GM03348 (cell line): ENCODE results near the gene HMG20A.
"Not testable (repeated sequence)": the region's sequence is repeated elsewhere in the genome, so short reads cannot be mapped to it uniquely, and the experiment has no call there.

Source experiments
- DNase-seq: peaks from one replicate; pipeline ENCODE4 v3.0.0; 2012; ENCODE audit warnings: low spot score

Gene HMG20A

DNA sequence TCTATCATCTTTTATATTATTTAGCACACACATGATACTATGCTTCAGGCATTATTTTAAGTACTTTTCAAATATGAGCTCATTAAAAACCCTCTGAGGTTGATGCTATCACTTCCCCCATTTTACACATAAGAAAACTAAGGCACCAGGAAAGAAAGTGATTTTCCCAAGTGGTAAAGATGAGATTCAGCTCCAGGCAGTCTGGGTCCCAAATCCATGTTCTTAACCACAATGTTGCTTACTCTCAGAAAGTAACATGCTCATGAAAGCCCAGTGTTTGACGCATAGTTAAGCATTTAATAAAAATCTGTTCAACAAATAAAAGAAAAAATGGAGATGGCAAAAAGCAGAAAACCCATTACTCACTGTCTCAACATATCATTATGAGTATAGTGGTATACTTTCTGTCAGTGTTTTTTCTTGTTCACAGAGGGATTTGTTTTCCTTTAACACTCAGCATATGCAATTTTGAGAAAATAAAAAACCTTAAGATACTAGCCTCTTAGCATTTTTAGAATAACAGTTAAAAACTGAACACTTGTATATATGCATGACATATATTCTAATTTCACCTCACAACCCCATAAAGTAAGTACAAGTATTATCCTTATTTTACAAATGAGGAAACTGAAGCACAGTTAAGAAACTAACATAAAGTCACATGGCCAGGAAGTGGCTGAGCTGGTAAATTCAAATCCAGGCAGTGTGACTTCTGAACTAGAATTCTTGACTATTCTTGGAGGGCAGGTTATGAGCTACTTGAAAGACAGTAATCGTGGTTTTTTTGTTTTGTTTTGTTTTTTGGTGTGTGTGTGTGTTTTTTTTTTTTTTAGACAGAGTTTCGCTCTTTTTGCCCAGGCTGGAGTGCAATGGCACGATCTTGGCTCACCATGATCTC lies 11.2 kb upstream of the HMG20A start:
- no peak for DNase-seq

GRCh38 chr15:77410157-77410500 lies 10.6 kb upstream of the HMG20A start:
- DNase-seq: not testable (repeated sequence)

DNA sequence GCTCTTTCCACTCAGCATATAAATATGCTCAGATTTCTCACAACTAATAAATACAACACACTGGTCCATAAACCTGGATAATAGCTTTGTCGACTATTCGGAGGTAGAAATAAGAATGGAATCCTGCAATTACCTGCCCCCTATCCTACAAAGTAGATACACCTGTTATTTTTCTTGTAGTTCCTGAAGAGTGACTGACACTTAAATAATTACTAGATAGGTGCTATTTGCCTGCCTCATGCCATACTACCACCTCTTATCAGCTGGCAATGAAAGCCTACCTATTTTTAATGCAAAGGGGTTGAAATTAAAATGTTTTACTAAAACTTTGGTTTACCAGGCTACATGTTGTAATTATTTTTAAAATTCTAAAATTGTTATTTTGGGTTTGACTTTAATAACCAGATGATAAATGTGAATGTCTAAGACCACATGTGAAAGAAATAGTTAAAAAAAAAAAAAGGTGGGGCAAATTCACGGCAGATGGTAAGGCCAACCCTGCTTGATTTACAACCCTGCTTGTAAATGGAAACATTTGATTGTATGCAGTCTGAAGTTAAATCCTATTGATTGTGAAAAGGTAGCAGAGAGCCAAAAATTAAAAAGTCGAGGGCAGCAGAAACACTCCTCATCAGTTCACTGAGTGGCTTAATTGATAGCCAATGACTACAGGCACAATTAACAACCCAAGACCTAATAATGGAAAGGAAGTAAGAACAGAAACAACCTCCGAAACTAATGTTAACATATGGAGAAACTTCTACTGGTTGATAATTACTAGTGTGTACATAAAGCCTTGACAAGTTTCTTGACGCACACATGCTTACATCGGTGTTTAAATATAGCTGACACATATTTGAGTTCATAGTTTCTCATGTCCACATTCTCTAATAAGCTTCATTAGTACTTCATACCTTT lies 9.7 kb upstream of the HMG20A start:
- no peak for DNase-seq

GRCh38 chr15:77411619-77411976 lies 9.1 kb upstream of the HMG20A start:
- DNase-seq: no peak

DNA sequence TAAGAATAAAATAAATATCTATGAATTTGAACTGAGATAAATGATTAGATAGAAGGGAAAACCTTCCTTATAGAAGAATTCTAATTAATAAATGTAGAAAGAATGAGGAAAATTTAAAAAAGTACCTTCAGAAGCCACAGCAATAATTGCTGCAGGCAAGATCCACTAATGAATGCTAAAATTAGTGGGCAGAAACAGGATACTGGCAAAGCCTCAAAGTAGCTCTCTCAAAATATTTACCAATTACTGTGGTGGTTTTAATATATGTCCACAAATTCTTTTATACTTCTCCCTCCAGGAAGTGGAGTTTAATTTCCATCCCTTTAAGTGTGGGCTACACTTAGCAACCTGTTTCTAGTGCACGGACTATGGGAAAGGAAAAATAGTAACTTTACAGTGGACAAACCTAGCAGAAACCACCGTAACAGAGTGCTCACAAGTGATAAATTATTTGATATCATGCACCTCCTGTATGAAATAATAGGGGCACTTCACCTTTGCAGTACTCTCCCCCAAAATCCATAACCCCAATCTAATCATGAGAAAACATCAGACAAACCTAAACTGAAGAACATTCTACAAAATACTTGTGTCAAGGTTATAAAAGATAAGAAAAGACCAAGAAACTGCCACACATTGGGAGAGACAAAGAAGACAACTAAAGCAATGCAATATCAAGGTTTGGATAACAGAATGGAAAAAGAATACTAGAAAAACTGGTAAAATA lies 7.6 kb upstream of the HMG20A start:
- no peak for DNase-seq

DNA sequence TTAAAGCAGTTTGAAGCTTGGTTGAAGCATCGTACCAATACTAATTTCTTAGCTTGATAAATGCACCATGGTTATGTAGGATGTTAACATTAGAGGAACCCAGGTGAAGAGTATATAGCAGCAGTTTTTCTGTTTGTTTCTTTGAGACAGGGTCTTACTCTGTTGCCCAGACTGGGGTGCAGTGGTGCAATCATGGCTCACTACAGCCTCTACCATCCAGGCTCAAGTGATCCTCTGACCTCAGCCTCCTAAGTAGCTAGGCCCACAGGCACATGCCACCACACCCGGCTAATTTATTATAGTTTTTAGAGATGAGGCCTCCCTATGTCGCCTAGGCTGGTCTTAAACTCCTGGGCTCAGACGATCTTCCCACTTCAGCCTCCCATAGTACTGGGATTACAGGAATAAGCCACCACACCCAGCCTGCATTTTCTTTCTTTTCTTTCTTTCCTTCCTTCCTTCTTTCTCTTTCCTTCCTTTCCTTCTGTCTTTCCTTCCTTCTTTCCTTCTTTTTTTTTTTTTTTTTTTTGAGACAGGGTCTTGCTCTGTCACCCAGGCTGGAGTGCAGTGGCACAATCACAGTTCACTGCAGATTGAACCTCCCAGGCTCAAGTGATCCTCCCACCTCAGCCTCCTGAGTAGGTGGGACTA lies 6.9 kb upstream of the HMG20A start:
- no peak for DNase-seq

GRCh38 chr15:77414789-77415442 lies 5.8 kb upstream of the HMG20A start:
- no peak for DNase-seq

GRCh38 chr15:77415450-77416147 lies 5.1 kb upstream of the HMG20A start:
- DNase-seq: no peak

DNA sequence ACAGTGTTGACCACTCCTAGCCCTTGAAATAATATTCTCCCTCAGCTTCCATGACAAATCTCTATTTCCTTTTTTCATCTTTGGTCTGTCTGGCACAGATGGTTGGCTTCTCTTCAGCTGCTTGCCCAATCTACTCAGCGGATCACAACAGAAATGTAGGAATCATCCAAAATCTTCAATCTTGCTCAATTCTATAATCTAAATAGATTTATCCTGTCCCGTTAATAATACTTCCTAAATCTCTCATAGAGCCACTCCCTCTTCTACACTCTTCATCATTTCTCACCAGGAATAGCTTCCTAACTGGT lies 4.6 kb upstream of the HMG20A start:
- DNase-seq: peak; percentile 66

DNA sequence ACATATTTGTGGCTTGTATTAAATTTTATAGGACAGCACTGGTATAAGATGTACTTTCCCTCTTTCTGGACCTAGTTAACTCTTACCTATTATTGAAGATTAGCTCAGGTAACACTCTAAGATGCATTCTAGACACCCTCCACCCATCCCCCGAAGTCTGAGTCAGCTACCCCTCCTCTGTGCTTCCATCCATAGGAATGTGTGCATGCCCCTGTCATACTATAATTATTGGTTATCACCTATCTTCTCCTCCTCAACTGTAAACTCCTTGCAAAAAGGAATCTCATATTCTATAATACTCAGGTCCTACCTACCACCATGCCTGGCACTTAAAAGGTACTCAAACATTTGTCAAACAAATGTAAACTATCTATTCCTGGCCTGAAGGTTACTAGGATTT lies 3.7 kb upstream of the HMG20A start:
- no peak for DNase-seq

- peak; percentile 20 for DNase-seq
Observed at GRCh38 chr15:77417602-77418001, 3.1 kb upstream of the HMG20A start.

GRCh38 chr15:77418391-77418965 lies 2.2 kb upstream of the HMG20A start:
- DNase-seq: peak; percentile 44

- peak; percentile 62 for DNase-seq
Observed at GRCh38 chr15:77418966-77419835, 1.5 kb upstream of the HMG20A start.

DNA sequence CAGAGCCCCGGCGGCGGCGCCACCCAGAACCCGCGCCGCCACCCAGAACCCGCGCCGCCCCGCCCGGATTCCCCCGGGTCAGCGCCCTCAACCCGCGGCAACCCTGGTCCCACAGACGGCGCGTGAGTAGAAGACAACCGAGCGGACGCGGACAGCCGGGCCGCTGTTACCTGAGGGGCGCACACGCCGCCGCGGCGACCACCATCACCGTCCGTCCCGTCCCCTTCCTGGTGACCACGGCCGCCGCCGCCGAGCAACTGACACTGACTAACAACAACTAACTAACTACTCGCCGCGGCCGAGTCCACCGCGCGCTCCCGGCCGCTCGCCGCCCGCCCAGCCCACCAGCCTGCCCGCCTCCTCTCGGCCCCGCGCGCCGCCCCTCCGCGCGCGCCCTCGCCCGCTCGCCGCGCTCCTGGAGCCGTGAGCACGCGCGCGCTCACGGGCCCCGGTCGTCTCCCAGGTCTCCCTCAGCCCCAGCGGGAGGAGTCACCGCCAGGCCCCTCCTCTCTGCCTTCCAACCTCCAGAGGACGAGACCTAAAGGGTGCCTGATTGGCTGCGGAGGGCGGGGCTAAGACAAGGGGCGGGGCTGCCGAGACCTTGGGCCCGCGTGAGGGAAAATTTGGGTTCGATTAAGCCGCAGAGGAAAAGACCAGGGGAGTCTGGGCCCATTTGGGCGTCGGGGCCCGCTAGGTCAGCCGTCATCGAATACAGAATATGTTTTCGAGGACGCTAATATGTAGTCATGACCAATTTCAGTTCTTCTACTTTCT lies 665 bp upstream of the HMG20A start, which contains the start of gene PEAK1:
TSS of gene PEAK1 (minus strand) at position 269 of the 774 bp plus-strand sequence. CDS start 238,178 bp downstream, outside the sequence.
- DNase-seq: peak; percentile 98

GRCh38 chr15:77421370-77421700 lies 647 bp downstream of the HMG20A start:
- no peak for DNase-seq

GRCh38 chr15:77425104-77425503 lies 4.4 kb downstream of the HMG20A start:
- no peak for DNase-seq

- no peak for DNase-seq
Observed at GRCh38 chr15:77426377-77426776, 5.7 kb downstream of the HMG20A start.

DNA sequence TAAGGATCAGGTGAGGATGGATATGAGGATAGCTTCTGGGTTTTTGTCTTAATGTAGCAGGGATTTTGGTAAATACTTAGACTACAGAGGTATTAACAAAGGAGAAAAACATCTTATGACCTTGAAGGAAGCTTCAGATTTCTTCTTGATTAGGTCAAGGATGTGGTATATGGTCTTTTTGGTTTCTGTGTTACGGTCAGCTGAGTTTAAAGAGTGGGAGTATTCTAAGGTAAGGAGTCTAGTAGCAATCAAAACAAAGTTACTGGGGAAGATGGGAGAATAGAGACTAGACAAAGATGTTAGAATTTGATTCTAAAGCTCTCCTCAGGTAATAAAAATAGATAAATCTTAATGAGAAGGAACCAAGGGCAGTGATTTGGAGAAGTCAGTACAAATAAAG lies 6.2 kb downstream of the HMG20A start:
- DNase-seq: no peak

DNA sequence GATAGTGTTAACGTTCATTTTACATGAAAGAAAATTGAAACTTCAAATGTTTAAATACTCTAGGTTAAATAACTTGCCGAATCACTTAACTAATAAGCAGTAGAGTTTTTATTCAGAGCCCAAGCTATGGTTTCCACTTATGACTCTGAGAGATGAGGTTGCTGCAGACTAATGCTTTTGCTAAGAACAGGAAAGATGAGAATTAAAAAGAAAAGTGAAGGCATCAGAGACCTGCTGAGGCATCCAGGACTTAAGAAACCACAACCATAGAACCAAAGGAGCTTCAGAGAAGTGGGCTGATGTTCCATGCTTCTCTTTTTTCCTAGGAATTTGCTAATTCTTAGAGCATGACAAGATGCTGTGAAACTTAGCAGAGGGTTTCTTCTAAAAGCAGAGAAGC lies 9.5 kb downstream of the HMG20A start:
- DNase-seq: no peak
